Epithelial cell of umbilical artery (primary cell): ENCODE results near the gene ZSCAN5C. TPM values are rescaled to one million over a fixed set of nuclear protein-coding genes. Genes with fewer than 3 reads are reported as not detected.

Experiments
- total RNA-seq: library from RNA; depleted of rRNA; stranded (reverse); fragments of >200 nt; gene quantifications from 2 replicates; pipeline ENCODE4 v1.2.3, GENCODE V29; 2014

The ZSCAN5C gene, protein sequence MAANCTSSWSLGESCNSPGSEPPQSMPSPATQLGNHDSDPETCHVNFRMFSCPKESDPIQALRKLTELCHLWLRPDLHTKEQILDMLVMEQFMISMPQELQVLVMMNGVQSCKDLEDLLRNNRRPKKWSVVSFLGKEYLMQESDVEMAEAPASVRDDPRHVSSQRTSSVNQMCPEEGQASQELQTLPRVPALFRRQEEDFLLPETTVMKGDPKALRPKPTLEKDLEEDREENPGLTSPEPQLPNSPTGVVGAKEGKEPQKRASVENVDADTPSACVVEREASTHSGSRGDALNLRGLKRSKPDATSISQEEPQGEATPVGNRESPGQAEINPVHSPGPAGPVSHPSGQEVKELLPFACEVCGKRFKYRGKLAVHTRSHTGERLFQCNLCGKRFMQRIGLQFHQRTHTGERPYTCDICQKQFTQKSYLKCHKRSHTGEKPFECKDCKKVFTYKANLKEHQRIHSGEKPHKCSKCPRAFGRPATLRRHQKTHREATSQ
- not detected in 2 replicates for total RNA-seq

DNA sequence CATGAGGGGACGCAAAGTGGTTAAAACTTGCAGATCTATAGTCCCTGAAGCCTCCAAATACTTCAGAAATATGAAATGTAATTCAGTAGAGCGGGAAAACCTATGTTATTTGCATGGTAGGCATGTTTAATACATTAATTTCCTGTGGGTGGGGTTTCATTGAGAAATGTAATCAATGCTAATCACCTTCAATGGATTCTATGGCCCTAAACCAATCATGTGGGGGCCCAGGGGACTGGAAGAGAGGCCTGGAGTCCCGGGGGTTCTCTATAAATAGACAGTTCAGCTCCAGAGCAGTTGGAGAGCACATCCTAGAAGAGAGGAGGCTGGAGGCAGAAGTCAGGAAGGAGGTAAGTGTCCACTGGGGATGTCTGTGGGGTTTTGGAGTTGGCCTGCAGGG, at the start of gene ZSCAN5C:
Gene ZSCAN5C (plus strand): TSS at position 301 of the 400 bp plus-strand sequence. CDS start 3,641 bp downstream, outside the sequence.

DNA sequence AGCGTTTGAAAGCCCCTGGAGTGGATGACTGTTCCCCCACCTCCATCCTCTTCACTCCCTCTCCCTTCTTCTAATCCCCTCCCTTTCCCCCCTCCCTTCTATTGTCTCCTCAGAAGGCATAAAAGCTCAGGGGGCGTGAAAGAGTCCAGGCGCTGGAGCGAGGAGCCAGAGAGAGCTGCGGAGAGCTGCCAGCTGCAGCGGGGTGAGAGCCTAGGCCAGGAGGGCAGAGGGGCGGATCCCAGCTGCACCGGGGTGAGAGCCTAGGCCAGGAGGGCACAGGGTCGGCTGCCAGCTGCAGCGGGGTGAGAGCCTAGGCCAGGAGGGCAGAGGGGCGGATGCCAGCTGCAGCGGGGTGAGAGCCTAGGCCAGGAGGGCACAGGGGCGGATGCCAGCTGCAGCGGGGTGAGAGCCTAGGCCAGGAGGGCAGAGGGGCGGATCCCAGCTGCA, 26.2 kb upstream of the ZSCAN5C start, which contains the start of gene GALP:
Gene GALP (plus strand): TSS at position 148 of the 447 bp plus-strand sequence. CDS start 1,101 bp downstream, outside the sequence.

DNA sequence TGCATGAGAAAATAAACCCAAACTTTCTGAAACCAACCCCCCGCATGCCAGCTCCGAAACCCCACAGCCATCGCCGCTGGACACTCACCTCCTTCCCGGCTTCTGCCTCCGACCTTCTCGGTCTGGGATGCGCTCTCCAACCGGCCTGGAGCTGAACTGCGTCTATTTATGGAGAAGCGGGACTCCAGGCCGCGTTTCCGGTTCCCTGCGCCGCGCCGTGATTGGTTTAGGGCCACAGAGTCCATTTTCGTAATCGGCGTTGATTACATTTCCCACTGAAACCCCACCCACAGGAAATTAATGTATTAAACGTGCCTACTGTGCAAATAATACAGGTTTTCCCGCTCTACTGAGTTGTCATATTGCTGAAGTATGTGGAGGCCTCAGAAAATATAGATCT, 4.4 kb upstream of the ZSCAN5C start, which contains the start of gene ZSCAN5B:
Gene ZSCAN5B (minus strand): TSS at position 138 of the 400 bp plus-strand sequence. CDS start 4,731 bp downstream, outside the sequence.

Other genes with a start within 250 kb of the ZSCAN5C start
- gene NLRP5, start 215.5 kb upstream of the ZSCAN5C start, total RNA-seq: not detected in 2 replicates
- 20.4 and 25.0 TPM in 2 replicates for gene ZNF787, start 81.0 kb upstream of the ZSCAN5C start, total RNA-seq
- gene ZNF444, start 61.0 kb upstream of the ZSCAN5C start, total RNA-seq: 13.1 and 16.9 TPM in 2 replicates
- not detected in 2 replicates for gene GALP, start 26.3 kb upstream of the ZSCAN5C start, total RNA-seq
- not detected in 2 replicates for gene ZSCAN5B, start 4.5 kb upstream of the ZSCAN5C start, total RNA-seq
- 0.32 and 1.5 TPM in 2 replicates for gene EDDM13, start 70.5 kb downstream of the ZSCAN5C start, total RNA-seq
- 5.0 and 5.5 TPM in 2 replicates for gene ZSCAN5A, start 112.6 kb downstream of the ZSCAN5C start, total RNA-seq
- gene ZNF582, start 191.3 kb downstream of the ZSCAN5C start, total RNA-seq: 0.91 and 2.6 TPM in 2 replicates
- gene ZNF583, start 202.1 kb downstream of the ZSCAN5C start, total RNA-seq: 3.2 and 4.6 TPM in 2 replicates